GM23248 (cell line): ENCODE results near the gene IFT122. TPM values are rescaled to one million over a fixed set of nuclear protein-coding genes. Genes with fewer than 3 reads are reported as not detected.

ENCODE experiments used
- DNase-seq: peaks from one replicate; pipeline ENCODE4 v3.0.0-alpha.2; 2015
- H2AFZ ChIP-seq: fragments of 200-600 bp; sonication (generic); 2 replicates; pipeline ENCODE4 v1.6.1; 2016; ENCODE audit warnings: antibody characterized with exemption
- H3F3A ChIP-seq: fragments of 200-600 bp; sonication (generic); 2 replicates; pipeline ENCODE4 v1.6.1; 2016; ENCODE audit warnings: mild to moderate bottlenecking, antibody characterized with exemption, mixed run types; ENCODE audit not compliant: insufficient read depth
- H3K27ac ChIP-seq: fragments of 200-600 bp; sonication (generic); 2 replicates; pipeline ENCODE4 v1.5.1; 2016; ENCODE audit warnings: mild to moderate bottlenecking
- H3K27me3 ChIP-seq: fragments of 200-600 bp; sonication (generic); replicated peaks from 2 replicates; pipeline ENCODE4 v1.6.1; 2016; ENCODE audit warnings: mild to moderate bottlenecking; ENCODE audit not compliant: insufficient read depth
- H3K36me3 ChIP-seq: fragments of 200-600 bp; sonication (generic); 2 replicates; pipeline ENCODE4 v1.6.1; 2016; ENCODE audit warnings: low read depth, mild to moderate bottlenecking
- H3K4me1 ChIP-seq: fragments of 200-600 bp; sonication (generic); 2 replicates; pipeline ENCODE4 v1.6.1; 2016; ENCODE audit warnings: mild to moderate bottlenecking; ENCODE audit not compliant: insufficient read depth
- H3K4me2 ChIP-seq: fragments of 200-600 bp; sonication (generic); one replicate; pipeline ENCODE4 v1.6.1; 2016; ENCODE audit warnings: mild to moderate bottlenecking; ENCODE audit not compliant: unreplicated experiment
- H3K4me3 ChIP-seq: fragments of 200-600 bp; sonication (generic); 2 replicates; pipeline ENCODE4 v1.5.1; 2016; ENCODE audit warnings: mild to moderate bottlenecking
- H3K79me2 ChIP-seq: fragments of 200-600 bp; sonication (generic); 2 replicates; pipeline ENCODE4 v1.6.1; 2016; ENCODE audit warnings: mild to moderate bottlenecking; ENCODE audit not compliant: insufficient read depth
- H3K9ac ChIP-seq: fragments of 200-600 bp; sonication (generic); 2 replicates; pipeline ENCODE4 v1.6.1; 2016; ENCODE audit warnings: mild to moderate bottlenecking
- H3K9me2 ChIP-seq: fragments of 200-600 bp; sonication (generic); 2 replicates; pipeline ENCODE4 v1.6.1; 2016; ENCODE audit warnings: mixed run types, mild to moderate bottlenecking, moderate library complexity; ENCODE audit not compliant: insufficient read depth
- H3K9me3 ChIP-seq: fragments of 200-600 bp; sonication (generic); one replicate; pipeline ENCODE4 v1.6.1; 2017; ENCODE audit warnings: low read depth
- H4K20me1 ChIP-seq: fragments of 200-600 bp; sonication (generic); 2 replicates; pipeline ENCODE4 v1.6.0; 2016; ENCODE audit not compliant: insufficient read depth
- EZH2 ChIP-seq: fragments of 200-600 bp; sonication (generic); IDR thresholded peaks from 2 replicates; pipeline ENCODE4 v1.6.1; 2018; ENCODE audit warnings: antibody characterized with exemption, mild to moderate bottlenecking; ENCODE audit not compliant: insufficient read depth, poor library complexity, severe bottlenecking
- EZH2phosphoT487 ChIP-seq: fragments of 200-600 bp; sonication (generic); IDR thresholded peaks from 2 replicates; pipeline ENCODE4 v1.6.1; 2018; ENCODE audit warnings: antibody characterized with exemption, moderate library complexity, mild to moderate bottlenecking, low read depth; ENCODE audit not compliant: insufficient read depth
- WGBS, 2 experiments: methylation state at CpG; one replicate each; pipeline ENCODE4 v1.1.6; 2015 to 2017; ENCODE audit warnings: low lambda C conversion rate in 2 of 2, low coverage in 1 of 2; ENCODE audit errors: missing lambda C conversion rate in 2 of 2; 5-methylcytosine and 5-hydroxymethylcytosine counted together
- in situ Hi-C: fragments of 300-500 bp; cut with MboI; formaldehyde crosslinking; loops from 2 replicates; pipeline ENCODE4 v1.15.0; 2020
- polyA plus RNA-seq: library from polyadenylated mRNA; unstranded; fragments of >200 nt; fragmentation: Nextera tagmentation; extraction: Ambion mirVana; gene quantifications from 2 replicates; pipeline ENCODE4 v1.2.1, GENCODE V29; 2016
- total RNA-seq: library from RNA; depleted of rRNA; stranded (reverse); fragments of >200 nt; shearing (Covaris generic); gene quantifications from 2 replicates; pipeline ENCODE4 v1.2.3, GENCODE V29; 2014

IFT122 gene
- total and polyA plus RNA-seq, 2 experiments from 2014 or later: 16.1 to 16.3 TPM

DNA sequence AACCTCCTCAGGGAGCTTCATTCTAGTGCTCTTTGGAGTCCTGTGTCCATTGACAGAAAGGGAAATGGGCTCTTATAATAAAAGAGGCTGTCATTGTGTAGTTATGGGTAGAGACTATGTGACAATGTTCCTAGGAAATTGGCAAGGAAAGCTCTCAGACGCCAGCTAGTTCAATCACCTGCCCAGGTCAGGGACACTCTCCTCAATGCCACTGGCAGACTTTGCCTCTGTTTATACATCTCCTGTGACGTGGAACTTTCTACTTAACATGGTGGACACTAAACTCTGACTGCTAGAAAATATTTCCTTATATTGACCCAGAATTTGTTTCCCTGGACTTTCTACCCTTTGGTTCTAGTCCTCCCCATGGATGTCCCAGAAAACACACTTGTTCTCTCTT, 14.4 kb upstream of the IFT122 start:
- no peak overlapping the region for H3K9ac ChIP-seq
- H3K79me2 ChIP-seq: no peaks in the 10 kb centered on the region
- no peaks in the 10 kb centered on the region for H4K20me1 ChIP-seq
- no peaks in the 10 kb centered on the region for H3K36me3 ChIP-seq
- H3K9me3 ChIP-seq: no peaks in the 10 kb centered on the region
- no peaks in the 10 kb centered on the region for H3K9me2 ChIP-seq
- H2AFZ ChIP-seq: no peak overlapping the region
- DNase-seq: no peak
- 67 to 80% methylated on average over 2 of the region's 2 CpGs for WGBS, 2 experiments
- no peak overlapping the region for H3K4me3 ChIP-seq
- H3K27me3 ChIP-seq: no peaks in the 10 kb centered on the region
- TF ChIP-seq EZH2 (no peak), EZH2phosphoT487 (no peak)
- H3F3A ChIP-seq: peaks cover 20% of the 10 kb centered on the region
- no peak overlapping the region for H3K27ac ChIP-seq
- no peak overlapping the region for H3K4me2 ChIP-seq
- no peaks in the 10 kb centered on the region for H3K4me1 ChIP-seq
- in situ Hi-C loops: no loop called here

GRCh38 chr3:129428007-129428375, 12.0 kb upstream of the IFT122 start:
- Histone ChIP-seq H3F3A (peaks cover 28% of the 10 kb centered on the region), H3K4me3 (peak overlapping the region; percentile 82), H3K27me3 (no peaks in the 10 kb centered on the region), H2AFZ (peak overlapping the region; percentile 84), H3K4me2 (peak overlapping the region; percentile 93), H3K9me3 (no peaks in the 10 kb centered on the region), H3K36me3 (peaks cover 17% of the 10 kb centered on the region), H3K27ac (no peak overlapping the region), H4K20me1 (no peaks in the 10 kb centered on the region), H3K4me1 (no peaks in the 10 kb centered on the region), H3K9me2 (no peaks in the 10 kb centered on the region), H3K9ac (peak overlapping the region; percentile 57), H3K79me2 (no peaks in the 10 kb centered on the region)
- no peak for DNase-seq
- no peak for TF ChIP-seq EZH2
- in situ Hi-C loops: no loop called here
- 6 to 10% methylated on average over 8 of the region's 8 CpGs for WGBS, 2 experiments

DNA sequence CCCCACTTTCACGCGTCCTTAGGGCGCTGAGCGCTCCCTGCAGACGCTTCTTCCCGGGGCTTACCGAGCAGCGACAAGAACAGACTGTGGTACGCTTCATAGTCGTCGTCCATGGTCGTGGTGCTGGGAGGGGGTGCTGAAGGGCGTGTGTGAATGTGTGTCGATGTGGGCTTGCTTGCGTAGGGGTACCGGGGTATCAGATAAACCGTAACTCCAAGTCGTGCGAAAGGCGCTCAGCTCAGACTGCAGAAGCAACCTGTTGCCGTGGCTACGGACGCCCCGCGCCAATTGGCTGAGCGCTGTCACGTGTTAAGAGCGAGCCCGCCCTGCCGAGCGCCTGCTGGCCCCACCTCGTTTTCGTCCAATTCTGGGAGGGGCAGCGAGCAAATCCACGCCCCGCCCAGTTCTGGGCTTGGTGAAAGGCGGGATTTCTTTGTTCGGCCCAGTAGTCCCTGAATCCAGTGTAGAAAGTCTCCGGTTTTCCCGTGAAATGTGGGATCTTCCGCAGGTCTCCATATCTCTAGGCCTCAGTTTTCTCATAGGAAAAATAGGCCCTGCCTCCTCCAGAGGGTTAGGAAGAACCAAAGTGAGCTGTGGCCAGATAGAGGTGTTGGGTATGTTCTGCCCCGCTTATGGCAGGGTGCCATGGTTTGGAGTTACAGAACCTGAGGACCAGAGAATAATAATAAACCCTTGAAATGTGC, 11.5 kb upstream of the IFT122 start, which contains the start of gene EFCAB12:
TSS of gene EFCAB12 (minus strand) at position 261 of the 704 bp plus-strand sequence. CDS start at position 113, 148 bp downstream.
- H3F3A ChIP-seq: peaks cover 33% of the 10 kb centered on the region
- H3K36me3 ChIP-seq: peaks cover 22% of the 10 kb centered on the region
- 3% methylated on average over 42 of the region's 42 CpGs for WGBS, 2 experiments
- H4K20me1 ChIP-seq: no peaks in the 10 kb centered on the region
- H3K27ac ChIP-seq: peak within 1 kb of the TSS; percentile 9; the same call in 1 of the 2 replicates
- in situ Hi-C loops: no loop called here
- peak within 1 kb of the TSS; percentile 93 for H3K4me2 ChIP-seq
- peak within 1 kb of the TSS; percentile 84 for H2AFZ ChIP-seq
- no peaks in the 10 kb centered on the region for H3K4me1 ChIP-seq
- no peaks in the 10 kb centered on the region for H3K79me2 ChIP-seq
- no peaks in the 10 kb centered on the region for H3K27me3 ChIP-seq
- TF ChIP-seq EZH2phosphoT487: no peak
- TF ChIP-seq EZH2: no peak
- peak within 1 kb of the TSS; percentile 82 for H3K4me3 ChIP-seq
- no peaks in the 10 kb centered on the region for H3K9me2 ChIP-seq
- H3K9me3 ChIP-seq: no peaks in the 10 kb centered on the region
- DNase-seq: peak; percentile 97
- H3K9ac ChIP-seq: peak within 1 kb of the TSS; percentile 57

GRCh38 chr3:129429080-129429451, 11.0 kb upstream of the IFT122 start:
- peak; percentile 21 for DNase-seq
- H3K79me2 ChIP-seq: 0 out of 2 replicates have a peak, but pooled peaks cover under 1% of the 10 kb centered on the region
- H3K4me1 ChIP-seq: no peaks in the 10 kb centered on the region
- WGBS, 2 experiments: 68 to 71% methylated on average over 3 of the region's 3 CpGs
- no peaks in the 10 kb centered on the region for H4K20me1 ChIP-seq
- H3K27ac ChIP-seq: peak overlapping the region; percentile 9; the same call in 1 of the 2 replicates
- in situ Hi-C loops: no loop called here
- peaks cover 35% of the 10 kb centered on the region for H3F3A ChIP-seq
- H3K4me2 ChIP-seq: peak overlapping the region; percentile 93
- no peaks in the 10 kb centered on the region for H3K27me3 ChIP-seq
- TF ChIP-seq EZH2phosphoT487 (no peak), EZH2 (no peak)
- H2AFZ ChIP-seq: peak overlapping the region; percentile 84
- H3K9me3 ChIP-seq: no peaks in the 10 kb centered on the region
- peak overlapping the region; percentile 82; the same call in 1 of the 2 replicates for H3K4me3 ChIP-seq
- H3K36me3 ChIP-seq: peaks cover 28% of the 10 kb centered on the region
- peak overlapping the region; percentile 23; the same call in 1 of the 2 replicates for H3K9ac ChIP-seq
- no peaks in the 10 kb centered on the region for H3K9me2 ChIP-seq
